ENCODE data around the gene LOXHD1.

LOXHD1 gene

GRCh38 chr18:46547520-46547919, 109.5 kb downstream of the LOXHD1 start:
- in situ Hi-C loops (cut with MboI; ENCODE audit: low sequenced_read_pairs), result no loop called here

GRCh38 chr18:46546111-46546640, 110.8 kb downstream of the LOXHD1 start:
- in situ Hi-C loops (cut with MboI; ENCODE audit: low sequenced_read_pairs), result no loop called here

- in situ Hi-C loops (cut with MboI; ENCODE audit: low sequenced_read_pairs), result no loop called here
These were observed 114.5 kb downstream of the LOXHD1 start for GRCh38 chr18:46542545-46542944.

- in situ Hi-C loops (cut with MboI; ENCODE audit: low sequenced_read_pairs), result no loop called here
These were observed 115.3 kb downstream of the LOXHD1 start for GRCh38 chr18:46541626-46542189.

GRCh38 chr18:46538376-46538775, 118.6 kb downstream of the LOXHD1 start:
- in situ Hi-C loops (cut with MboI; ENCODE audit: low sequenced_read_pairs), result no loop called here

- in situ Hi-C loops (cut with MboI; ENCODE audit: low sequenced_read_pairs), result no loop called here
These were observed 120.7 kb downstream of the LOXHD1 start for GRCh38 chr18:46536215-46536874.

GRCh38 chr18:46531482-46531881, 125.5 kb downstream of the LOXHD1 start:
- in situ Hi-C loops (cut with MboI; ENCODE audit: low sequenced_read_pairs), result no loop called here

GRCh38 chr18:46528037-46528436, 129.0 kb downstream of the LOXHD1 start:
- in situ Hi-C loops (cut with MboI; ENCODE audit: low sequenced_read_pairs), result no loop called here

- in situ Hi-C loops (cut with MboI; ENCODE audit: low sequenced_read_pairs), result no loop called here
These were observed 137.2 kb downstream of the LOXHD1 start for GRCh38 chr18:46519870-46520269.

- in situ Hi-C loops (cut with MboI; ENCODE audit: low sequenced_read_pairs), result no loop called here
These were observed 138.6 kb downstream of the LOXHD1 start for GRCh38 chr18:46518438-46518837.

- in situ Hi-C loops (cut with MboI; ENCODE audit: low sequenced_read_pairs), result no loop called here
These were observed 140.5 kb downstream of the LOXHD1 start for GRCh38 chr18:46516555-46516954.

GRCh38 chr18:46510386-46510785, 146.6 kb downstream of the LOXHD1 start:
- in situ Hi-C loops (cut with MboI; ENCODE audit: low sequenced_read_pairs), result no loop called here

- in situ Hi-C loops (cut with MboI; ENCODE audit: low sequenced_read_pairs), result no loop called here
These were observed 147.5 kb downstream of the LOXHD1 start for GRCh38 chr18:46509530-46509929.

GRCh38 chr18:46506974-46507586, 149.9 kb downstream of the LOXHD1 start:
- in situ Hi-C loops (cut with MboI; ENCODE audit: low sequenced_read_pairs), result no loop called here

GRCh38 chr18:46502444-46502843, 154.6 kb downstream of the LOXHD1 start:
- in situ Hi-C loops (cut with MboI; ENCODE audit: low sequenced_read_pairs), result no loop called here

- in situ Hi-C loops (cut with MboI; ENCODE audit: low sequenced_read_pairs), result loop anchor here (25.0 kb wide), 1 partner anchor 335 kb away; a partner anchor contains a TSS
These were observed 159.9 kb downstream of the LOXHD1 start for GRCh38 chr18:46497129-46497528.

- in situ Hi-C loops (cut with MboI; ENCODE audit: low sequenced_read_pairs), result loop anchor here (25.0 kb wide), 1 partner anchor 326 kb away; a partner anchor contains a TSS
These were observed 168.4 kb downstream of the LOXHD1 start for GRCh38 chr18:46488471-46489213.

- in situ Hi-C loops (cut with MboI; ENCODE audit: low sequenced_read_pairs), result loop anchor here (25.0 kb wide), 1 partner anchor 323 kb away; a partner anchor contains a TSS
These were observed 171.3 kb downstream of the LOXHD1 start for GRCh38 chr18:46485675-46486194.

GRCh38 chr18:46484971-46485370, 172.0 kb downstream of the LOXHD1 start:
- in situ Hi-C loops (cut with MboI; ENCODE audit: low sequenced_read_pairs), result loop anchor here (25.0 kb wide), 1 partner anchor 323 kb away; a partner anchor contains a TSS

- in situ Hi-C loops (cut with MboI; ENCODE audit: low sequenced_read_pairs), result loop anchor here (25.0 kb wide), 1 partner anchor 321 kb away; a partner anchor contains a TSS
These were observed 174.2 kb downstream of the LOXHD1 start for GRCh38 chr18:46482831-46483230.

GRCh38 chr18:46481847-46482245, 175.2 kb downstream of the LOXHD1 start:
- in situ Hi-C loops (cut with MboI; ENCODE audit: low sequenced_read_pairs), result loop anchor here (25.0 kb wide), 1 partner anchor 320 kb away; a partner anchor contains a TSS
